GM18873 (cell line): ENCODE data around the gene CARMIL1.
A peak's percentile ranks its signal among the peaks of the same experiment; 100 is the strongest.

Source experiments
- ATAC-seq: cut with Tn5 transposase; IDR thresholded peaks from one replicate; pipeline ENCODE4 v1.9.1; 2021; ENCODE audit warnings: mild to moderate bottlenecking, moderate library complexity, moderate number of reproducible peaks; ENCODE audit not compliant: unreplicated experiment, low FRiP score

The CARMIL1 gene

GRCh38 chr6:25330796-25331685 lies 51.9 kb downstream of the CARMIL1 start:
- no peak for ATAC-seq

- no peak for ATAC-seq
These were observed 53.0 kb downstream of the CARMIL1 start for GRCh38 chr6:25332165-25332564.

- ATAC-seq = no peak
These were observed 53.5 kb downstream of the CARMIL1 start for GRCh38 chr6:25332655-25333071.

- ATAC-seq = no peak
These were observed 54.3 kb downstream of the CARMIL1 start for GRCh38 chr6:25333471-25333870.

GRCh38 chr6:25334793-25335192 lies 55.6 kb downstream of the CARMIL1 start:
- ATAC-seq = peak; percentile 45

- ATAC-seq = no peak
These were observed 57.8 kb downstream of the CARMIL1 start for GRCh38 chr6:25336996-25337395.

GRCh38 chr6:25337431-25337830 lies 58.3 kb downstream of the CARMIL1 start:
- ATAC-seq = no peak

GRCh38 chr6:25340431-25341202 lies 61.4 kb downstream of the CARMIL1 start:
- ATAC-seq = no peak

- peak; percentile 54 for ATAC-seq
These were observed 62.0 kb downstream of the CARMIL1 start for GRCh38 chr6:25341203-25341552.

- ATAC-seq = no peak
These were observed 62.9 kb downstream of the CARMIL1 start for GRCh38 chr6:25341923-25342619.

- ATAC-seq = no peak
These were observed 63.6 kb downstream of the CARMIL1 start for GRCh38 chr6:25342802-25343201.

GRCh38 chr6:25343984-25344383 lies 64.8 kb downstream of the CARMIL1 start:
- ATAC-seq = no peak

GRCh38 chr6:25344827-25345226 lies 65.7 kb downstream of the CARMIL1 start:
- ATAC-seq = no peak

- no peak for ATAC-seq
These were observed 66.9 kb downstream of the CARMIL1 start for GRCh38 chr6:25346064-25346463.

- ATAC-seq = no peak
These were observed 71.4 kb downstream of the CARMIL1 start for GRCh38 chr6:25350573-25350972.

- ATAC-seq = no peak
These were observed 72.3 kb downstream of the CARMIL1 start for GRCh38 chr6:25351485-25351884.

- no peak for ATAC-seq
These were observed 73.1 kb downstream of the CARMIL1 start for GRCh38 chr6:25352285-25352684.

- ATAC-seq = no peak
These were observed 75.1 kb downstream of the CARMIL1 start for GRCh38 chr6:25354078-25354932.

- ATAC-seq = no peak
These were observed 80.2 kb downstream of the CARMIL1 start for GRCh38 chr6:25359191-25359861.

GRCh38 chr6:25359891-25360290 lies 80.7 kb downstream of the CARMIL1 start:
- no peak for ATAC-seq
